C4-2B (cell line): Measurements from ENCODE around the gene EPHA2.

ENCODE experiments used
- CTCF ChIP-seq: fragments of 450-650 bp; conservative IDR thresholded peaks from 2 replicates; pipeline ENCODE4 v1.5.1; 2017; ENCODE audit warnings: mild to moderate bottlenecking
- ZFX ChIP-seq: fragments of 450-650 bp; IDR thresholded peaks from 2 replicates; pipeline ENCODE4 v1.6.1; 2017

GRCh38 chr1:16168622-16169360, 12.9 kb upstream of the EPHA2 start:
- TF ChIP-seq CTCF (no peak), ZFX (no peak)
